HCT116 (cell line): ENCODE results near the gene TOM1L1. TPM values are rescaled to one million over a fixed set of nuclear protein-coding genes. Genes with fewer than 3 reads are reported as not detected.

ENCODE experiments used
- ATAC-seq: fragments of 200-7000 bp; cut with Tn5 transposase; 2 replicates; pipeline ENCODE4 v1.9.1; 2020; ENCODE audit warnings: mild to moderate bottlenecking, moderate library complexity
- BruUV-seq: library from RNA; stranded (reverse); fragments of 400-500 nt; replicated peaks from 2 replicates; lab custom pipeline; 2021; lab: Mats Ljungman, UMichigan
- CTCF ChIA-PET: fragments of 300-600 bp; sonication (Branson Sonifier 250); formaldehyde crosslinking; loops from one replicate; lab custom pipeline; 2021; ENCODE audit warnings: antibody characterized with exemption; lab: Charles Lee
- POLR2A ChIA-PET: fragments of 300-600, 350-600 bp; sonication (Branson Sonifier 250); formaldehyde crosslinking; loops from one replicate; lab custom pipeline; 2021; ENCODE audit warnings: antibody characterized with exemption; lab: Charles Lee
- RAD21 ChIA-PET, 2 experiments: fragments of 300-600 bp; sonication (Branson Sonifier 250); formaldehyde crosslinking; loops; one replicate each; lab custom pipeline; 2023; ENCODE audit warnings: low total read pairs in 2 of 2; ENCODE audit not compliant: uncharacterized antibody in 2 of 2, unreplicated experiment in 2 of 2, low non-redundant PET in 1 of 2; lab: Charles Lee
- DNase-seq: peaks from one replicate; pipeline ENCODE4 v3.0.0-alpha.2; 2010; ENCODE audit warnings: low read depth, low spot score
- H2AFZ ChIP-seq: fragments of 200-600 bp; shearing (Covaris generic), sonication (generic); 2 replicates; pipeline ENCODE4 v1.6.1; 2017; ENCODE audit warnings: low read depth, mixed run types, mixed read lengths, antibody characterized with exemption, low read length; ENCODE audit not compliant: poor library complexity, severe bottlenecking
- H3K27ac ChIP-seq: 2 replicates; pipeline ENCODE4 v1.5.1; 2012; ENCODE audit warnings: low read depth, low read length
- H3K27me3 ChIP-seq: fragments of 200-600 bp; sonication (generic); 2 replicates; pipeline ENCODE4 v1.6.1; 2016; ENCODE audit warnings: mixed run types, low read length, mixed read lengths; ENCODE audit not compliant: insufficient read depth
- H3K36me3 ChIP-seq, 2 experiments: fragments of 200-500 bp in 1 of 2; fragments of 200-600 bp in 1 of 2; sonication (Bioruptor generic) in 1 of 2; sonication (generic) in 1 of 2; 2 replicates each; pipeline versions ENCODE4 v1.5.1 to v1.6.1; 2014 to 2016; ENCODE audit warnings: low read length in 2 of 2, inconsistent platforms in 1 of 2, mixed read lengths in 1 of 2, mixed run types in 1 of 2; ENCODE audit not compliant: insufficient read depth in 2 of 2, control insufficient read depth in 1 of 2
- H3K4me1 ChIP-seq, 2 experiments: fragments of 200-600 bp in 1 of 2; sonication (generic) in 1 of 2; 2 replicates each; pipeline versions ENCODE4 v1.5.1 to v1.6.1; 2012 to 2017; ENCODE audit warnings: low read length in 2 of 2, inconsistent platforms in 1 of 2, mild to moderate bottlenecking in 1 of 2, mixed read lengths in 1 of 2, mixed run types in 1 of 2, moderate library complexity in 1 of 2; ENCODE audit not compliant: insufficient read depth in 2 of 2, control insufficient read depth in 1 of 2
- H3K4me2 ChIP-seq: fragments of 200-600 bp; sonication (generic); 2 replicates; pipeline ENCODE4 v1.6.1; 2017; ENCODE audit warnings: mixed run types, low read length, mixed read lengths
- H3K4me3 ChIP-seq, 2 experiments: fragments of 200-600 bp in 1 of 2; sonication (generic) in 1 of 2; replicated peaks in 1 of 2; 2 replicates each; pipeline ENCODE4 v1.5.1; 2011 to 2016; ENCODE audit warnings: low read length in 2 of 2, control low read depth in 1 of 2, low read depth in 1 of 2, mild to moderate bottlenecking in 1 of 2, mixed read lengths in 1 of 2, mixed run types in 1 of 2
- H3K79me2 ChIP-seq: fragments of 200-600 bp; sonication (generic); 2 replicates; pipeline ENCODE4 v1.6.1; 2017; ENCODE audit warnings: mild to moderate bottlenecking, mixed run types, low read length, moderate library complexity, mixed read lengths; ENCODE audit not compliant: insufficient read depth
- H3K9ac ChIP-seq: fragments of 200-600 bp; sonication (generic); 2 replicates; pipeline ENCODE4 v1.6.1; 2016; ENCODE audit warnings: low read length, mixed read lengths
- H3K9me2 ChIP-seq: fragments of 200-600 bp; sonication (generic), shearing (Covaris generic); 2 replicates; pipeline ENCODE4 v1.6.1; 2017; ENCODE audit warnings: mixed run types, mild to moderate bottlenecking, moderate library complexity; ENCODE audit not compliant: insufficient read depth
- H3K9me3 ChIP-seq, 2 experiments: fragments of 200-500 bp in 1 of 2; fragments of 200-600 bp in 1 of 2; sonication (Bioruptor generic) in 1 of 2; sonication (generic) in 1 of 2; 2 replicates each; pipeline ENCODE4 v1.6.1; 2014 to 2017; ENCODE audit warnings: low read length in 2 of 2, mixed read lengths in 2 of 2, inconsistent platforms in 1 of 2, low read depth in 1 of 2, mild to moderate bottlenecking in 1 of 2, mixed run types in 1 of 2, moderate library complexity in 1 of 2; ENCODE audit not compliant: control insufficient read depth in 1 of 2, insufficient read depth in 1 of 2
- H4K20me1 ChIP-seq: fragments of 200-600 bp; sonication (generic), shearing (Covaris generic); 2 replicates; pipeline ENCODE4 v1.6.1; 2017; ENCODE audit warnings: mixed run types, mild to moderate bottlenecking, moderate library complexity; ENCODE audit not compliant: insufficient read depth
- CBX3 ChIP-seq: IDR thresholded peaks from 2 replicates; pipeline ENCODE4 v1.6.1; 2012; ENCODE audit warnings: low read depth
- CEBPB ChIP-seq: IDR thresholded peaks from 2 replicates; pipeline ENCODE4 v1.6.1; 2012; ENCODE audit warnings: low read depth
- ELF1 ChIP-seq: IDR thresholded peaks from 2 replicates; pipeline ENCODE4 v1.6.1; 2012; ENCODE audit warnings: low read depth, borderline replicate concordance
- FOSL1 ChIP-seq: IDR thresholded peaks from 2 replicates; pipeline ENCODE4 v1.6.1; 2012; ENCODE audit warnings: low read depth
- JUND ChIP-seq: IDR thresholded peaks from 2 replicates; pipeline ENCODE4 v1.6.1; 2012
- POLR2AphosphoS5 ChIP-seq: IDR thresholded peaks from 2 replicates; pipeline ENCODE4 v1.6.1; 2011; ENCODE audit warnings: mild to moderate bottlenecking, low read depth, low read length, moderate library complexity
- RAD21 ChIP-seq: IDR thresholded peaks from 2 replicates; pipeline ENCODE4 v1.6.1; 2012; ENCODE audit warnings: low read depth, mild to moderate bottlenecking
- SP1 ChIP-seq: IDR thresholded peaks from 2 replicates; pipeline ENCODE4 v1.6.1; 2012; ENCODE audit warnings: low read depth
- ZFX ChIP-seq: fragments of 450-650 bp; IDR thresholded peaks from 2 replicates; pipeline ENCODE4 v1.6.1; 2017
- intact Hi-C: fragments of 100-400 bp; cut with micrococcal nuclease; formaldehyde crosslinking; loops from 2 replicates; pipeline ENCODE4 v1.10.0; 2022
- total RNA-seq: library from RNA; stranded (reverse); gene quantifications from one replicate; pipeline ENCODE4 v1.2.1, GENCODE V29; 2021; ENCODE audit not compliant: unreplicated experiment
- TF ChIP-seq, protein P1 (sequence below): IDR thresholded peaks from 2 replicates; pipeline ENCODE4 v1.6.1; 2012
- TF ChIP-seq, protein P2 (sequence below): IDR thresholded peaks from 2 replicates; pipeline ENCODE4 v1.6.1; 2012
- TF ChIP-seq, protein P3 (sequence below): IDR thresholded peaks from 2 replicates; pipeline ENCODE4 v1.6.1; 2011; ENCODE audit warnings: mild to moderate bottlenecking, low read length, moderate library complexity; ENCODE audit not compliant: insufficient replicate concordance; ENCODE audit errors: extremely low read depth

Gene TOM1L1
- total RNA-seq, 1 experiment from 2014 or later: 70.8 TPM

DNA sequence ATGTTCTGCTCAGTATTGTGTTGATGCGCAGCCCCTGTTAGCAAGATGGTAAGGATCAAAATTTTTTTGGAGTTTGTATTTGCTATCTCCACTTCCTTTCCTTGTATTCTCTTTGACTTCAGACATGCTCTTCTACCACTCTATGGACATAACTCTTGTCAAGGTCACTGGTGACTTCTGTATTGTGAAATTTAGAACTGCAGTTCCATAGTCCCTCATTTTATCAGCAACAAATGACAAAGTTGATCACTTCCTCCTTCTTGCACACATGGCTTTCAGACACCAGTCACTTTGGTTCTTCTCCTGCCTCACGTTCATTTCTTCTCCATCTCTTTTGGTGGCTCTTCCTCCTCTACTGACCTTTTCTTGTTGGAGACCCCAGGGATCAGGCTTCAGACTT lies 46.7 kb downstream of the TOM1L1 start:
- H3K36me3 ChIP-seq: peaks cover 18 to 19% of the 10 kb centered on the region in 2 experiments
- H3K9me2 ChIP-seq: no peaks in the 10 kb centered on the region

More for the DNA sequence above, 46.7 kb downstream of the TOM1L1 start:
- Histone ChIP-seq H3K79me2 (no peaks in the 10 kb centered on the region), H3K9me3 (no peaks in the 10 kb centered on the region), H3K27me3 (no peaks in the 10 kb centered on the region), H3K4me2 (no peak overlapping the region; the same call in 1 of the 2 replicates), H4K20me1 (no peaks in the 10 kb centered on the region), H3K9ac (no peak overlapping the region), H3K27ac (no peak overlapping the region), H3K4me1 (peaks cover 9 to 17% of the 10 kb centered on the region in 2 experiments), H2AFZ (no peak overlapping the region), H3K4me3 (no peak overlapping the region)
- intact Hi-C loops: no loop called here
- POLR2A ChIA-PET: no interaction called here
- CTCF ChIA-PET: no interaction called here
- TF ChIP-seq ZFX (no peak), RAD21 (no peak), JUND (no peak), FOSL1 (no peak), CEBPB (no peak), CBX3 (no peak), POLR2AphosphoS5 (no peak), ELF1 (no peak), SP1 (no peak)
- TF ChIP-seq, protein P1, sequence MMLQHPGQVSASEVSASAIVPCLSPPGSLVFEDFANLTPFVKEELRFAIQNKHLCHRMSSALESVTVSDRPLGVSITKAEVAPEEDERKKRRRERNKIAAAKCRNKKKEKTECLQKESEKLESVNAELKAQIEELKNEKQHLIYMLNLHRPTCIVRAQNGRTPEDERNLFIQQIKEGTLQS: no peak
- TF ChIP-seq, protein P2, sequence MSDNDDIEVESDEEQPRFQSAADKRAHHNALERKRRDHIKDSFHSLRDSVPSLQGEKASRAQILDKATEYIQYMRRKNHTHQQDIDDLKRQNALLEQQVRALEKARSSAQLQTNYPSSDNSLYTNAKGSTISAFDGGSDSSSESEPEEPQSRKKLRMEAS: no peak
- TF ChIP-seq, protein P3, sequence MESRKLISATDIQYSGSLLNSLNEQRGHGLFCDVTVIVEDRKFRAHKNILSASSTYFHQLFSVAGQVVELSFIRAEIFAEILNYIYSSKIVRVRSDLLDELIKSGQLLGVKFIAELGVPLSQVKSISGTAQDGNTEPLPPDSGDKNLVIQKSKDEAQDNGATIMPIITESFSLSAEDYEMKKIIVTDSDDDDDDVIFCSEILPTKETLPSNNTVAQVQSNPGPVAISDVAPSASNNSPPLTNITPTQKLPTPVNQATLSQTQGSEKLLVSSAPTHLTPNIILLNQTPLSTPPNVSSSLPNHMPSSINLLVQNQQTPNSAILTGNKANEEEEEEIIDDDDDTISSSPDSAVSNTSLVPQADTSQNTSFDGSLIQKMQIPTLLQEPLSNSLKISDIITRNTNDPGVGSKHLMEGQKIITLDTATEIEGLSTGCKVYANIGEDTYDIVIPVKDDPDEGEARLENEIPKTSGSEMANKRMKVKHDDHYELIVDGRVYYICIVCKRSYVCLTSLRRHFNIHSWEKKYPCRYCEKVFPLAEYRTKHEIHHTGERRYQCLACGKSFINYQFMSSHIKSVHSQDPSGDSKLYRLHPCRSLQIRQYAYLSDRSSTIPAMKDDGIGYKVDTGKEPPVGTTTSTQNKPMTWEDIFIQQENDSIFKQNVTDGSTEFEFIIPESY: no peak
- no TSS peak for BruUV-seq
- RAD21 ChIA-PET: no interaction called here
- DNase-seq (no peak), ATAC-seq (no peak)
